HepG2 (cell line): ENCODE data around the gene HELZ. TPM values are rescaled to one million over a fixed set of nuclear protein-coding genes. Genes with fewer than 3 reads are reported as not detected.
A peak's percentile ranks its signal among the peaks of the same experiment; 100 is the strongest.

ENCODE experiments used
- ATAC-seq: fragments of 200-7000 bp; cut with Tn5 transposase; 3 replicates; pipeline ENCODE4 v1.9.1; 2020; ENCODE audit warnings: mild to moderate bottlenecking, moderate library complexity
- BruUV-seq: library from RNA; stranded (reverse); fragments of 400-500 nt; replicated peaks from 2 replicates; lab custom pipeline; 2021; lab: Mats Ljungman, UMichigan
- CTCF ChIA-PET: fragments of 300-600 bp; formaldehyde crosslinking; extraction: SDS; loops from one replicate; lab custom pipeline; 2021; ENCODE audit warnings: low total read pairs, inconsistent platforms, low intra/inter-chr PET ratio; lab: Yijun Ruan, JAX
- POLR2A ChIA-PET: fragments of 350-600 bp; sonication (Branson Sonifier 250); formaldehyde crosslinking; loops from one replicate; lab custom pipeline; 2020; ENCODE audit warnings: antibody characterized with exemption, inconsistent platforms; lab: Yijun Ruan, JAX
- DNase-seq: peaks from one replicate; pipeline ENCODE4 v3.0.0-alpha.2; 2015; ENCODE audit warnings: low spot score
- FAIRE-seq: peaks from 3 replicates; lab custom pipeline; 2011; peaks lifted over from hg19 to GRCh38; lab: Jason Lieb, UNC
- H2AFZ ChIP-seq: one replicate; pipeline ENCODE4 v1.6.1; 2011; ENCODE audit warnings: low read length, inconsistent platforms
- H3K27ac ChIP-seq: fragments of 300-600 bp; 3 replicates; pipeline ENCODE4 v1.8.0; 2011; ENCODE audit warnings: mixed run types, mild to moderate bottlenecking, mixed read lengths, low read length, inconsistent platforms; ENCODE audit not compliant: insufficient read depth; ENCODE audit errors: extremely low read length
- H3K27me3 ChIP-seq, 2 experiments: fragments of 200-600 bp in 1 of 2; 2 replicates in 1 of 2; 3 replicates in 1 of 2; pipeline versions ENCODE4 v1.6.0 to v1.8.0; 2011; ENCODE audit warnings: low read length in 2 of 2, mild to moderate bottlenecking in 2 of 2, moderate library complexity in 2 of 2, inconsistent platforms in 1 of 2; ENCODE audit not compliant: insufficient read depth in 2 of 2, control insufficient read depth in 1 of 2
- H3K36me3 ChIP-seq, 2 experiments: fragments of 200-600 bp in 1 of 2; replicated peaks in 1 of 2; 2 replicates in 1 of 2; 3 replicates in 1 of 2; pipeline versions ENCODE4 v1.5.1 to v1.8.0; 2011; ENCODE audit warnings: low read length in 2 of 2, inconsistent platforms in 1 of 2; ENCODE audit not compliant: insufficient read depth in 2 of 2, control insufficient read depth in 1 of 2
- H3K4me1 ChIP-seq: 2 replicates; pipeline ENCODE4 v1.5.1; 2012; ENCODE audit warnings: low read length, inconsistent platforms; ENCODE audit not compliant: insufficient read depth
- H3K4me2 ChIP-seq: 2 replicates; pipeline ENCODE4 v1.6.0; 2011; ENCODE audit warnings: low read depth, low read length, inconsistent platforms
- H3K4me3 ChIP-seq, 3 experiments: fragments of 200-600 bp in 1 of 3; sonication (generic), shearing (Covaris generic) in 1 of 3; replicated peaks in 1 of 3; 2 replicates each; pipeline ENCODE4 v1.5.1; 2011 to 2016; ENCODE audit warnings: low read length in 3 of 3, inconsistent platforms in 2 of 3, low read depth in 2 of 3, mild to moderate bottlenecking in 2 of 3, control low read depth in 1 of 3, mixed read lengths in 1 of 3; ENCODE audit not compliant: insufficient read depth in 1 of 3
- H3K79me2 ChIP-seq: one replicate; pipeline ENCODE4 v1.6.1; 2011; ENCODE audit warnings: low read length, inconsistent platforms; ENCODE audit not compliant: insufficient read depth
- H3K9ac ChIP-seq: 2 replicates; pipeline ENCODE4 v1.6.0; 2011; ENCODE audit warnings: mild to moderate bottlenecking, low read depth, low read length, inconsistent platforms; ENCODE audit not compliant: insufficient read depth
- H3K9me3 ChIP-seq: 2 replicates; pipeline ENCODE4 v1.5.1; 2012; ENCODE audit warnings: mild to moderate bottlenecking, low read length
- H4K20me1 ChIP-seq: 2 replicates; pipeline ENCODE4 v1.6.0; 2011; ENCODE audit warnings: inconsistent platforms, mild to moderate bottlenecking, low read length, moderate library complexity; ENCODE audit not compliant: insufficient read depth
- ATF7 ChIP-seq, 2 experiments: fragments of 450-650 bp in 1 of 2; sonication (generic) in 1 of 2; formaldehyde crosslinking in 1 of 2; IDR thresholded peaks; 2 replicates each; pipeline versions ENCODE4 v1.4.0 to v1.6.1; 2016 to 2020; ENCODE audit warnings: antibody characterized with exemption in 1 of 2, mild to moderate bottlenecking in 1 of 2, missing genetic modification reagents in 1 of 2
- FIP1L1 ChIP-seq: fragments of 200-400 bp; formaldehyde crosslinking; IDR thresholded peaks from 2 replicates; pipeline ENCODE4 v1.6.1; 2018; ENCODE audit warnings: low read depth, mild to moderate bottlenecking, low read length, moderate library complexity, borderline replicate concordance; ENCODE audit not compliant: insufficient read depth
- HOXA7 ChIP-seq: sonication (generic); formaldehyde crosslinking; IDR thresholded peaks from 2 replicates; pipeline ENCODE4 v1.8.1; 2022; ENCODE audit warnings: mild to moderate bottlenecking, missing genetic modification reagents, moderate library complexity
- KDM3A ChIP-seq: IDR thresholded peaks from 2 replicates; pipeline ENCODE4 v1.6.1; 2018; ENCODE audit warnings: low read depth, missing compliant biosample characterization
- MYC ChIP-seq: sonication (generic); formaldehyde crosslinking; IDR thresholded peaks from 2 replicates; pipeline ENCODE4 v1.9.0; 2021; ENCODE audit warnings: missing genetic modification reagents, borderline replicate concordance
- NBN ChIP-seq: fragments of 450-650 bp; conservative IDR thresholded peaks from 2 replicates; pipeline ENCODE4 v1.6.1; 2017
- NFRKB ChIP-seq: fragments of 450-650 bp; IDR thresholded peaks from 2 replicates; pipeline ENCODE4 v1.6.1; 2017
- PHF20 ChIP-seq: sonication (generic); formaldehyde crosslinking; IDR thresholded peaks from 2 replicates; pipeline ENCODE4 v1.5.0; 2020; ENCODE audit warnings: mild to moderate bottlenecking, missing genetic modification reagents
- RAD21 ChIP-seq: fragments of 450-650 bp; formaldehyde crosslinking; IDR thresholded peaks from 2 replicates; pipeline ENCODE4 v1.5.0; 2020; ENCODE audit warnings: mild to moderate bottlenecking
- SP1 ChIP-seq, 2 experiments: fragments of 450-650 bp in 1 of 2; sonication (generic) in 1 of 2; formaldehyde crosslinking in 1 of 2; IDR thresholded peaks; 2 replicates each; pipeline versions ENCODE4 v1.4.0 to v1.6.1; 2016 to 2020; ENCODE audit warnings: missing genetic modification reagents in 1 of 2
- SSRP1 ChIP-seq: IDR thresholded peaks from 2 replicates; pipeline ENCODE4 v1.6.1; 2016; ENCODE audit warnings: control low read depth
- STAT5B ChIP-seq: sonication (generic); formaldehyde crosslinking; IDR thresholded peaks from 2 replicates; pipeline ENCODE4 v1.4.0; 2020; ENCODE audit warnings: missing genetic modification reagents
- TEAD3 ChIP-seq: optimal IDR thresholded peaks from 2 replicates; pipeline ENCODE3; 2016; ENCODE audit warnings: borderline replicate concordance
- ZNF10 ChIP-seq: sonication (generic); formaldehyde crosslinking; IDR thresholded peaks from 2 replicates; pipeline ENCODE4 v1.4.0; 2020; ENCODE audit warnings: mild to moderate bottlenecking, low read depth, missing genetic modification reagents, borderline replicate concordance
- ZNF230 ChIP-seq: sonication (generic); formaldehyde crosslinking; IDR thresholded peaks from 2 replicates; pipeline ENCODE4 v1.4.0; 2020; ENCODE audit warnings: mild to moderate bottlenecking, missing genetic modification reagents
- ZNF282 ChIP-seq: fragments of 450-650 bp; IDR thresholded peaks from 2 replicates; pipeline ENCODE4 v1.6.1; 2018; ENCODE audit not compliant: partially characterized antibody
- ZNF329 ChIP-seq: sonication (generic); formaldehyde crosslinking; IDR thresholded peaks from 2 replicates; pipeline ENCODE4 v1.9.0; 2021; ENCODE audit warnings: low read depth, mild to moderate bottlenecking, missing genetic modification reagents
- ZNF75D ChIP-seq: sonication (generic); formaldehyde crosslinking; IDR thresholded peaks from 2 replicates; pipeline ENCODE4 v1.8.1; 2023; ENCODE audit warnings: missing genetic modification reagents, mild to moderate bottlenecking, borderline replicate concordance
- WGBS: methylation state at CpG from one replicate; pipeline ENCODE4 v1.1.6; 2017; ENCODE audit warnings: low lambda C conversion rate; 5-methylcytosine and 5-hydroxymethylcytosine counted together
- in situ Hi-C: cut with HindIII; loops from 2 replicates; pipeline ENCODE4 v1.10.0; 2017; ENCODE audit warnings: low pct_unique_long_range_greater_than_20kb; ENCODE audit not compliant: extremely low pct_ligation_motif_present
- intact Hi-C: fragments of 100-400 bp; cut with micrococcal nuclease; formaldehyde crosslinking; loops from one replicate; pipeline ENCODE4 v1.10.0; 2022; ENCODE audit not compliant: unreplicated experiment
- polyA plus RNA-seq, 8 experiments: library from polyadenylated mRNA; depleted of rRNA in 3 of 8; stranded (reverse) in 7 of 8; unstranded in 1 of 8; fragments of >200 nt; fragmentation: Illumina TruSeq in 4 of 8; extraction: Trizol in 4 of 8; gene quantifications; 2 replicates each; pipeline versions ENCODE4 v1.2.1 to v1.2.3, GENCODE V29; 2011 to 2016; ENCODE audit warnings: low read depth in 4 of 8, missing spikeins in 1 of 8, mixed read lengths in 1 of 8; ENCODE audit not compliant: insufficient read depth in 1 of 8
- total RNA-seq, 5 experiments: library from RNA; depleted of rRNA; stranded (reverse); fragments of >200 nt; fragmentation: Illumina TruSeq; extraction: Trizol; gene quantifications; 2 replicates each; pipeline ENCODE4 v1.2.3, GENCODE V29; 2016; ENCODE audit warnings: low read depth in 1 of 5
- TF ChIP-seq, protein P1 (sequence below): IDR thresholded peaks from 2 replicates; pipeline ENCODE4 v1.6.1; 2012; ENCODE audit warnings: inconsistent platforms
- TF ChIP-seq, protein P2 (sequence below): sonication (generic); formaldehyde crosslinking; IDR thresholded peaks from 2 replicates; pipeline ENCODE4 v1.4.0; 2020; ENCODE audit warnings: low read depth, mild to moderate bottlenecking, missing genetic modification reagents
- TF ChIP-seq, protein P3 (sequence below): sonication (generic); formaldehyde crosslinking; IDR thresholded peaks from 2 replicates; pipeline ENCODE4 v1.4.0; 2020; ENCODE audit warnings: missing genetic modification reagents
- TF ChIP-seq, protein P4 (sequence below): IDR thresholded peaks from 2 replicates; pipeline ENCODE4 v1.6.1; 2016

Gene HELZ
- total and polyA plus RNA-seq, 2 of the 13 experiments (the other 11 are each of a cell fraction or from before 2014, with no cell fraction given), result 35.3 to 52.4 TPM

DNA sequence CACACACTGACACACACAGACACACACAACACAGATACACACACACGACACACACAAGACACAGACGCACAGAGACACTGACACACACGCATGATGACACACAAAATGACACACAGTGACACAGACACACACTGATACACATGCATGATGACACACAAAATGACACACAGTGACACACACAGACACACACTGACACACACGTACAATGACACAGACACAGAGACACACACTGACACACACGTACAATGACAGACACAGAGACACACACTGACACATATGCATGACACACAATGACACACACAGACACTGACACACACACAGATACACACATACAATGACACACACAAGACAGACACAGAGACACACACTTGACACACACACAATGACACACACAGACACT is 190.4 kb downstream of the HELZ start (continued):
- TF ChIP-seq, protein P1, sequence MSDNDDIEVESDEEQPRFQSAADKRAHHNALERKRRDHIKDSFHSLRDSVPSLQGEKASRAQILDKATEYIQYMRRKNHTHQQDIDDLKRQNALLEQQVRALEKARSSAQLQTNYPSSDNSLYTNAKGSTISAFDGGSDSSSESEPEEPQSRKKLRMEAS, result no peak
- peak; percentile 91; the same call in 1 of the 2 replicates for TF ChIP-seq NBN
- no peak for TF ChIP-seq HOXA7 (CRISPR knock-in tag)
- TF ChIP-seq, protein P2, sequence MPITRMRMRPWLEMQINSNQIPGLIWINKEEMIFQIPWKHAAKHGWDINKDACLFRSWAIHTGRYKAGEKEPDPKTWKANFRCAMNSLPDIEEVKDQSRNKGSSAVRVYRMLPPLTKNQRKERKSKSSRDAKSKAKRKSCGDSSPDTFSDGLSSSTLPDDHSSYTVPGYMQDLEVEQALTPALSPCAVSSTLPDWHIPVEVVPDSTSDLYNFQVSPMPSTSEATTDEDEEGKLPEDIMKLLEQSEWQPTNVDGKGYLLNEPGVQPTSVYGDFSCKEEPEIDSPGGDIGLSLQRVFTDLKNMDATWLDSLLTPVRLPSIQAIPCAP (CRISPR knock-in tag), result no peak
- TF ChIP-seq ZNF282, result peak; percentile 95
- TF ChIP-seq STAT5B (CRISPR knock-in tag), result no peak
- peak; percentile 68 for TF ChIP-seq ATF7 (IDR thresholded peaks at IDR 0.05)
- no peak for TF ChIP-seq ATF7 (CRISPR knock-in tag; IDR thresholded peaks at IDR 0.05)
- peak; percentile 39; the same call in 1 of the 2 replicates for TF ChIP-seq SP1 (IDR thresholded peaks at IDR 0.05)
- no peak for TF ChIP-seq SP1 (CRISPR knock-in tag; IDR thresholded peaks at IDR 0.05)
- no peak for TF ChIP-seq ZNF10
- TF ChIP-seq ZNF230 (CRISPR knock-in tag), result no peak
- TF ChIP-seq, all 625 proteins: peak for 17

DNA sequence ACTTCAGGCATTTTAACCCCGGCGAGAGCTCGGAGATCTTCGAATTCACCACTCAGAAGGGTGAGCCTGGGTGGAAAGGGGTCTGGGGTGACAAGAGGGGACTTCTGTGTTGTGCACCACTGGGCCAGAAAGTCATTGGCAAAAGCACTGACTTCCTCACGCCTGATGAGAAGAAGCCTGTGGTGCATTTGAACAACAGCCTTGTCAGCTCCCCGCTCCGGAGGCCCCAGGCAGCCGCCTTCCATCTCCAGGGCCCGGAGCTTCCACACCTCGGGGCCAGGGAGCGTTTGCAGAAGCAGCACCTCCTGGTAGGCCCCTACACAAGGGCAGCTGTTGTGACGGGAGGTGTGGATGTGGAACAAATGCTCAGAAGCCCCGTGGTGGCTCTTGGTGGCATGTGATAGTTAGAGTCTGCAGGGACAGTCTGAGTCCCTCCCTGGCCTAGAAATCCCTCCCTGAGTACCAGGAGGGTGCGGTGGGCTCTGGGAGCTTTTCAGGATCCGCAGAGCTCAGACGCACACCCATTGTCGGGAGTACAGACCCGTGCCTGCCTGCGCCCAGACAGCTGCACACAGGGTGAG is 190.9 kb downstream of the HELZ start:
- CTCF ChIA-PET, result no interaction called here
- TF ChIP-seq ZNF329 (CRISPR knock-in tag), result no peak
- TF ChIP-seq NFRKB, result no peak
- TF ChIP-seq, protein P3, sequence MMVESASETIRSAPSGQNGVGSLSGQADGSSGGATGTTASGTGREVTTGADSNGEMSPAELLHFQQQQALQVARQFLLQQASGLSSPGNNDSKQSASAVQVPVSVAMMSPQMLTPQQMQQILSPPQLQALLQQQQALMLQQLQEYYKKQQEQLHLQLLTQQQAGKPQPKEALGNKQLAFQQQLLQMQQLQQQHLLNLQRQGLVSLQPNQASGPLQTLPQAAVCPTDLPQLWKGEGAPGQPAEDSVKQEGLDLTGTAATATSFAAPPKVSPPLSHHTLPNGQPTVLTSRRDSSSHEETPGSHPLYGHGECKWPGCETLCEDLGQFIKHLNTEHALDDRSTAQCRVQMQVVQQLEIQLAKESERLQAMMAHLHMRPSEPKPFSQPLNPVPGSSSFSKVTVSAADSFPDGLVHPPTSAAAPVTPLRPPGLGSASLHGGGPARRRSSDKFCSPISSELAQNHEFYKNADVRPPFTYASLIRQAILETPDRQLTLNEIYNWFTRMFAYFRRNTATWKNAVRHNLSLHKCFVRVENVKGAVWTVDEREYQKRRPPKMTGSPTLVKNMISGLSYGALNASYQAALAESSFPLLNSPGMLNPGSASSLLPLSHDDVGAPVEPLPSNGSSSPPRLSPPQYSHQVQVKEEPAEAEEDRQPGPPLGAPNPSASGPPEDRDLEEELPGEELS, result no peak
- no peak for TF ChIP-seq RAD21 (CRISPR knock-in tag)
- TF ChIP-seq KDM3A (CRISPR knock-in tag), result no peak
- no peak for TF ChIP-seq SSRP1
- TF ChIP-seq, protein P4, sequence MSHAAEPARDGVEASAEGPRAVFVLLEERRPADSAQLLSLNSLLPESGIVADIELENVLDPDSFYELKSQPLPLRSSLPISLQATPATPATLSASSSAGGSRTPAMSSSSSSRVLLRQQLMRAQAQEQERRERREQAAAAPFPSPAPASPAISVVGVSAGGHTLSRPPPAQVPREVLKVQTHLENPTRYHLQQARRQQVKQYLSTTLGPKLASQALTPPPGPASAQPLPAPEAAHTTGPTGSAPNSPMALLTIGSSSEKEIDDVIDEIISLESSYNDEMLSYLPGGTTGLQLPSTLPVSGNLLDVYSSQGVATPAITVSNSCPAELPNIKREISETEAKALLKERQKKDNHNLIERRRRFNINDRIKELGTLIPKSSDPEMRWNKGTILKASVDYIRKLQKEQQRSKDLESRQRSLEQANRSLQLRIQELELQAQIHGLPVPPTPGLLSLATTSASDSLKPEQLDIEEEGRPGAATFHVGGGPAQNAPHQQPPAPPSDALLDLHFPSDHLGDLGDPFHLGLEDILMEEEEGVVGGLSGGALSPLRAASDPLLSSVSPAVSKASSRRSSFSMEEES, result no peak
- no peak for TF ChIP-seq MYC
- no peak for TF ChIP-seq FIP1L1
- no peak for TF ChIP-seq PHF20 (CRISPR knock-in tag)
- no peak for TF ChIP-seq TEAD3
- TF ChIP-seq ZNF75D (CRISPR knock-in tag), result no peak

More for the DNA sequence above, 190.9 kb downstream of the HELZ start:
- Histone ChIP-seq H3K36me3 (no peaks in the 10 kb centered on the region), H3K9ac (no peak overlapping the region), H3K4me3 (no peak overlapping the region), H3K27ac (no peak overlapping the region), H2AFZ (no peak overlapping the region), H3K79me2 (no peaks in the 10 kb centered on the region), H4K20me1 (no peaks in the 10 kb centered on the region), H3K4me2 (no peak overlapping the region), H3K27me3 (peaks cover 5 to 33% of the 10 kb centered on the region in 2 experiments; a peak in 3 of 5 replicates), H3K9me3 (peaks cover 6% of the 10 kb centered on the region), H3K4me1 (no peaks in the 10 kb centered on the region)
- in situ Hi-C loops, result no loop called here
- peak; percentile 49 for ATAC-seq
- WGBS, result 51% methylated on average over 12 of the region's 19 CpGs
- FAIRE-seq, result no peak
- POLR2A ChIA-PET, result no interaction called here
- intact Hi-C loops, result no loop called here
- DNase-seq, result no peak
- BruUV-seq, result no TSS peak
